Stimulated activated CD8-positive, alpha-beta memory T cell treated with anti-CD3 and anti-CD28 coated beads, Interleukin-15, amount 100 ng/mL, for 24 hours (primary cell): ENCODE measurements around the gene EPB41L2.
"Not testable (repeated sequence)": the region's sequence is repeated elsewhere in the genome, so short reads cannot be mapped to it uniquely, and the experiment has no call there.

Experiments used
- DNase-seq: peaks from one replicate; pipeline ENCODE4 v3.0.0-alpha.2; 2020; ENCODE audit warnings: low read depth

EPB41L2 gene

GRCh38 chr6:131003488-131004386 is 59.3 kb downstream of the EPB41L2 start:
- no peak for DNase-seq

DNA sequence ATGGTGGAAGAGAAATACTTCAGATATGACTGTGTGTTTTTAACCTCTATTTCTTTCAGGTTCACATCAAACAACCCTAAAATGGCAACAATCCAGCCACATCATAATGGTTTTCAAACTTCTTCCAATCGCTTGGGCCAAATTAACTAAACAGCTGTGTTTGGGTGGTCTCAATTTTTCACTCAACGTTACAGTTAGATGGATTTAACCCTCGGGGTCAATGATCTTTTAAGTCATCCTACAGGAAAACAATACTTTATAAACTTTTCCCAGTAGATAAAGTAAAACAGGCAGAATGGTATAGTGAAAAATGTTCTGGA is 60.4 kb downstream of the EPB41L2 start:
- DNase-seq = no peak

DNA sequence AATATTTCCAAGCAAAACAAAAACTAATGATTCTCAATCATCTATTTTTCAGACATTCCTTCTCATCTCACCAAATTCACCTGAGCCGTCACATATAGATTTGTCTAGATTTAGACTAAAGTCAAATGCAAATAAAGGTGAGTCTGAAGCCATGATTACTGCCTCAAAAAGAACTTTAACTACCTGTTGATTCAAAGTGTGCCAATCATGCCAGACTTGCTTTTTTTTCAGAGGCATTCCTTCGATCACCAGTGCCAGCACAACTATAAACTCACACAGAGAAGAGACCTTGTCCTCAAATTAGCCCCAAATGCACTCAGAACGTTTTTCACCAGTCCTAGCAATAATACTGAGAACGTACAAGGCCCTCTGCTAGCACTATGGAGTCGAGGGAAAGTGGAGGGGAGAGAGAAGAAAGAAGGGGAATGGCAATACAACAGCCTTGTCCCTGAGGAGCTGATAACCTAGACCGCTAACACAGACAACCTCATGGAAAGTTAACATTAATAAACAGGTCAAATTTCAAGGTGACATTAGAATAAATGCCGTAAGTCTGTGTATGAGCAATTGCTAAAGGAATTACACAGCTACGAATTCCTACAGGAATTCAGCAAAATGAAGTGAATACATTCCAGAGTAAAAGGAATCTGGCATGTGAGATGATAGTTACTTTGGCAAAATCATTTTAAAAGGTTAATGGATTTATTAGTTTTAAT is 60.9 kb downstream of the EPB41L2 start:
- no peak for DNase-seq

GRCh38 chr6:131001111-131001736 is 61.8 kb downstream of the EPB41L2 start:
- DNase-seq = no peak

GRCh38 chr6:131000544-131000943 is 62.5 kb downstream of the EPB41L2 start:
- no peak for DNase-seq

DNA sequence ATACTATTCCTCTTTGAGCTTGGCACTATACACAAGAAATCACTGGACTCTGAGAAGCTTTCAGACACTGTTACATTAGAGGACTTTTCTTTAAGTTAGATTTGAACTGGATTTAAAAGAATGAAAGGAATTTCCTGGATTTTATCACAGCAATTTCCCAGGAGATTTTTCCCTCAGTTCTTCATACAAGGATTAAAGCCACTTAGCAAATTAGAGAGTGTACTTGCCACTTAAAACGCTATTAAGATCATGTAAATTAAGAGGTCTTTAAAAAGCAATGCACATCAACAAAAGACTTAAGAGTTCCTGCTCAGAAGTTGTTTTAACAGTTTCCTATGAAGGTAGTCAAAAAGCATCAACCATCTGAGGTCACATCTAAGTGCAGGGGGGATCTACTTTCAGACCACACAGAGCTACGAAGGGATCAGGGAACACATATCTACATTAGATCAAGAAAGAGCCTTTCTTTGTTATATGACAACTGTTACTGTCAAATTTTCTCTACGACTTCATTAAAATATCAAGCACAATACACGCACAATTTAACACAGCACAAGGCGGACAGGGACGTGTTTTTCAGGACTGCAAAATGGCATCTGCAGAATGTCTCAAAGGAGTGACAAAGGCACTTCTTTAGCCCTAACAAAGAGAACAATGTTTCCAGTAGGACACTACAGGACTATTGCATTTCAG is 65.8 kb downstream of the EPB41L2 start:
- no peak for DNase-seq

- no peak for DNase-seq
Measured at GRCh38 chr6:130996635-130997034, 66.4 kb downstream of the EPB41L2 start.

DNA sequence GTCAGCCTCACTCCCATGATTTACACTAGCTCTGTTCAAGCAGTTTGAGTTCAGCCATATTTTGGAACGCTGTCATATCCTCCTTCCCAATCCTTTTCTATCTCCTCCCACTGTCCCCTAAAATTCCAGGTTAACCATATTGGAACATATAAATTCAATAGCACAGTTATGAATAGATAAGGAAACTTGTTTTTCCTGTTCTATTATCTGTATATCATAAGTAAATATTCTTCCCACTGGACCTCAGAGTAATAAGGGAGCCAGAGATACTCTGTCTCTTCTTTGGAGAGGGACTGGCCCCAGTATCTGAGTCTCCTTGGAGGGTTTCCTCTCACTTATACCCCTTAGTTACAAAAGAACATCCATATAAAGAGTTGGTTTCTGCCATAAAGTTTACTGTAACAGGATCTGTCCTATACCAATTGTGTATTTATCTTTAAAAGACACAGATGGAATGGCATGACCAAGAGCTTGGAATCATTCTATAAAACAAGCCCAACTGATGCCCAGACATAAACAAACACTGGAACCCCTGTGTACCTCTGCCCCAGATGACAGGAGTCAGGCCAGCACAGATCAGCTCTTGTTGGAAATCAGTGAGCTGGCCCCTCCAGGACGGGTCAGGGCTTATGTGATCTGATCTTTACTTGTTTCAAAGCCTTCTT is 67.1 kb downstream of the EPB41L2 start:
- no peak for DNase-seq

GRCh38 chr6:130994319-130995097 is 68.5 kb downstream of the EPB41L2 start:
- no peak for DNase-seq

- no peak for DNase-seq
Measured at GRCh38 chr6:130993292-130993765, 69.7 kb downstream of the EPB41L2 start.

GRCh38 chr6:130991422-130992137 is 71.5 kb downstream of the EPB41L2 start:
- no peak for DNase-seq

- DNase-seq = not testable (repeated sequence)
Measured at GRCh38 chr6:130987539-130987938, 75.5 kb downstream of the EPB41L2 start.

DNA sequence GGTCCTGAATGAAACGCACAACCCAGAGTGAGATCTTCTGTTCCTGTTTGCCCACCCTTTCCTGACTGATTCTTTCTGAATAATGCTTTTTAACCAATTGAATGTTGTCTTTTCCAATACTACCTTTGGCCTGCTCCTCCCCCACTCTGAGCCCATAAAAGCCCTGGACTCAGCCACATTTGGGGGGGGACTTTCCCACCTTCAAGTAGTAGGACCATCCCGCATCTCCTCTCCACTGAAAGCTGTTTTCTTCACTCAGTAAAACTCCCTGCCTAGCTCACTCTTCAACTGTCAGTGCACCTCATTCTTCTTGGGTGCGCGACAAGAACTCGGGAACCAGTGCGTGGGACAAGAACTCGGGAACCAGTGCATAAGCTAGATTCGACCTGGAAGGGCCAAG is 77.9 kb downstream of the EPB41L2 start:
- DNase-seq = no peak

DNA sequence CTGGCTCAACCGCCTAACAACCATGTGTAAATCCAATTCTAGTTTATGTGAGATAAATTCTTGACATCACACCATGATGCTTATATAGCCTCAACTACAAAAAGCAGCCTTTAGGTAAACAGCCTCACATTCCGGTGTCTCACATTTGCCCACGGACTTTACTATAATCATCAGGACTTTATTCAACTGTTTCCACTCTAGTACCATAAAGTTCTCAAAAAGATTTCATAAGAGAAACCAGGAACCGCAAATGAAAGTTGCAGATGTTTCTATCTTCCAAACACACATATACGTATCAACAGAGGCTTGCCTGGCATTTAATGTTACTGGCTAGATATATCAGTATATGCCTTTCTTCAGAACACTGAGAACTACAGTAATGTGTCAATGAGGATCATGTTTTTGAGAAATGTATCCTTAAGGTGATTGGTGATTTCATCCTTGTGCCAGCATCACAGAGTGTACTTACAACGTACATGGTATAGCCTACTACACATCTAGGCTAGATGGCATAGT is 80.0 kb downstream of the EPB41L2 start:
- no peak for DNase-seq

GRCh38 chr6:130982135-130982534 is 80.9 kb downstream of the EPB41L2 start:
- DNase-seq = no peak

DNA sequence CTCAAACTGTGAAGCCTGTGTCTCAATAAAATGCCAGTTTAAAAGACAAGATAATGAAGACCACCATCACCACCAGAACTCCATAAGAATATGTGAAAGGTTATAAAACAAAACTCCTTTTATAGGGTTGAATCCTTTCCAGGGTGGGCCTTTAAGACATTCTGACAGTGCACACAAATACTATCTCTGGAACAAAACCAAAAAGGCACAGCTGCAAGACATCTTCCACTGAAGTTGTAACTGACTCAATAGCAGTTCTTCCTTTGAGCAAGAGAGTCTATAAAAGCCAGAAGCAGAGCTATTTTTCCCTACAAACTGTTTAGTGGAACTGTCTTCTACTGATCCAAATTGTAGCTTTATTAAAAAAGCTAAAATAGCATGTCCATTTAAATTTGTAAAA is 81.6 kb downstream of the EPB41L2 start:
- no peak for DNase-seq

DNA sequence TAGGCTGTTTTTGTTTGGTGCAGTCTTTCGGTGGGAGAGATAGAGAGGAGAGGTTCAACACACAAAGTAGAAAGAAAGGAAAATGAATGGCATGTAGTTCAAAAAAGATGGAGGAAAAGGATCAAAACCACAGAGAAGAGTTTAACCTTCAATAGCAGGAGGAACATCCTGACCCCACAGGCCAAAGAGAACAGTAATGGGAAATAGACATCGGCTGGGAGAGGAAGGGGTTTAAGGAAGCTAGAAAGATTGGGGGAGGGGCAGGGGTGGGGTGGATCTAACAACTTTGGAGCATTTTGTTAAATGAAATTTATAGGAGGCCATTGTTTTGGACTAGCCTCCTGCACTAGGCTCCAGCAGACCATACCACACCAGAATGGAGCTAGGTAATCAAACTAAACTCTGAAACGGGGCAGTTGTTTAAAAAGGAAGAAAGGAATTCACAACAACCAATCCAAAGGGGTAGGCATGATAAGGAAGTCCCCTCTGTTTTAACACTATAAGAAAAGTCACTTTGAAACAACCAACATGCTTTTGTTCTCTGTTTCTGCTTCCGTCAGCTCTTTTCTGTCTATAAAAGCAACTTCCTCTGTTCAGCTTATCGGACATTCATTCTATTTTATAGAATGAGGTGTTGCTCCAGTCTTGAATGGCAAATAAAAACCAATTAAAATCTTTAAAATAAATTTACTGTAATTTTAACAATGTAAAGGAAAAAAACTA is 82.6 kb downstream of the EPB41L2 start:
- DNase-seq = no peak

GRCh38 chr6:130978660-130979396 is 84.2 kb downstream of the EPB41L2 start:
- no peak for DNase-seq

DNA sequence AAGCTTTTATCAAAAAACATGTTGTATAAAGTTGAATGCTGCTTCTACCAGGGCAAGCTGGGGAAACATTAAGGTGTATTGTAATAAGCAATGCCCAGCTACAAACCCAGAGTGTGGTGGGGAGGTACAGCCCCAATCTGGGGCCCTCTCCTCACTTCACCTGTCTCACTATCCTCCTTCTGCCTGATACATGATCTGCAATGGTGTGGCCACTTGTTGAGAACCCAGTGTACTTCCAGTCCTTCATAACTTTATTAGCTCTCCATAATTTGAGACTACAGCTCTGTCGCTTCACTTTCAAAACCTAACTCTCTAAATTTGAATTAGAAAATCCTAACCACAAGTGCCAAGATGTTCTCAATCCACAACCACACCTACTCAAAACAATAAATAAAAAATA is 84.9 kb downstream of the EPB41L2 start:
- no peak for DNase-seq
